HG02623 (cell line): ENCODE results near the gene HOXB4.
"Not testable (repeated sequence)": the region's sequence is repeated elsewhere in the genome, so short reads cannot be mapped to it uniquely, and the experiment has no call there.

ENCODE experiments used
- ATAC-seq: cut with Tn5 transposase; IDR thresholded peaks from one replicate; pipeline ENCODE4 v1.9.1; 2021; ENCODE audit warnings: moderate library complexity; ENCODE audit not compliant: unreplicated experiment

The HOXB4 gene

DNA sequence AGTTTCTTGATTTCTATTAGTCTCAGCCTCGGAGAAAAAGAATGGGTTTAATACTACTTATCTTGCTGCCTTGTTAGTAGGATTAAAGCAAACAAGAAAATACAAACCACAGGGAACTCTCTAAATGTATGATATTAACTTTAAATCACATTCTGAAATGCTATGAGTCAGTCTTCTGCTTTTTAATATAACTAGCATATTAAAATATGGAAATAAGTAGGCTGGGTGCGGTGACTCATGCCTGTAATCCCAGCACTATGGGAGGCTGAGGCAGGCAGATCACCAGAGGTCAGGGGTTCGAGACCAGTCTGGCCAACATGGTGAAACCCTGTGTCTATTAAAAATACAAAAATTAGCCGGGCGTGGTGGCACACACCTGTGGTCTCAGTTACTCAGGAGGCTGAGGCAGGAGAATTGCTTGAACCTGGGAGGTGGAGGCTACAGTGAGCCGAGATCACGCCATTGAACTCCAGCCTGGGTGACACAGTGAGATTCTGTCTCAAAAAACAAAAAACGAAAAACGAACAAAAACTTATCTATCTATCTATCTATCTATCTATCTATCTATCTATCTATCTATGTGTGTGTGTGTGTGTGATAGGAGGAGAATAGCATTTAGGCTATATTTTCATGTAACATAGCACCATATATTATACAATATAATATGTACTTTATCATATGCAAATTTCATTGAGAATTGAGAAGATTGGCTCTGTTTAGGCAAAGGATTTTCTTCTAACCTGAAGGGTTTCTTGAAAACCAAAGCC lies 42.2 kb downstream of the HOXB4 start:
- not testable (repeated sequence) for ATAC-seq

DNA sequence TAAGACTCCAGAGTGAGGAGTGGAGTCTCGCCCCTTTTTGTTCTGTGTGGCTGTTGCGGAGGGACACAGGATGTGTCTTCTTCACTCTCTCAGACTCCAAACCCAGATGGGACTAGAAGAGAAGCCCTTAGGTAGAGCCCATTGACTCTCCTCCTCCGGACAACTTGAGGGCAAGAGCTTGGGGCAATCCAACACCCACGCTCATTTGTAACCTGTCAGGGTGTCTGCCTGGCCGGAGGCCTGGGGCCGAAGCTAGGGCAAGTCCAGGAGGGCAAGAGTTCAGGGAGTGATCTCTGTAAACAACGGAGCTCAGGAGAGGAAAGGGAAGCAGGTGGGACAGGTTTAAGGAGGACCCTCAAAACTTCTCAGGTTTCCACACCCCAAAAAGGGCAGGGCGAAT lies 45.9 kb downstream of the HOXB4 start:
- no peak for ATAC-seq

DNA sequence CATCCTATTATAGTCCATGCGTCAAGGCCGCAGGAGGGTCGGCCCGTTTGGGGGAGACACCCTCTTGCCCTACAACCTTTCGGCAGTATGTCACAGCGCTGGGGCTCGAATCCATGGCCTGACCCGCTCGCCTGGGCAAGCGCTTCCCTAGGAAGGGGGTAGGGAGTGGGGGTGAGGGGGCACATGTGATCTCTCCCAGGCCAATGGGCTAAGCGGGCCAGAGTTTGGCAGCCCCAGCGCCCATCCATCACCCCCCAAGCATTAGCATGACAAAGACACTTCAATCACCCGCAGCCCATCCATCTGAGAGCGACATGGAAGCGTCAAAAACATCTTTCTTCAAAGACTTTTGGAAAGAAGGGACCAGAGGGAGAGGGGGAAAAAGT lies 47.3 kb downstream of the HOXB4 start, which contains the start of gene HOXB1:
HOXB1 (minus strand) TSS at position 125 of the 386 bp plus-strand sequence; CDS start at position 18, 107 bp downstream.
- ATAC-seq, result no peak

DNA sequence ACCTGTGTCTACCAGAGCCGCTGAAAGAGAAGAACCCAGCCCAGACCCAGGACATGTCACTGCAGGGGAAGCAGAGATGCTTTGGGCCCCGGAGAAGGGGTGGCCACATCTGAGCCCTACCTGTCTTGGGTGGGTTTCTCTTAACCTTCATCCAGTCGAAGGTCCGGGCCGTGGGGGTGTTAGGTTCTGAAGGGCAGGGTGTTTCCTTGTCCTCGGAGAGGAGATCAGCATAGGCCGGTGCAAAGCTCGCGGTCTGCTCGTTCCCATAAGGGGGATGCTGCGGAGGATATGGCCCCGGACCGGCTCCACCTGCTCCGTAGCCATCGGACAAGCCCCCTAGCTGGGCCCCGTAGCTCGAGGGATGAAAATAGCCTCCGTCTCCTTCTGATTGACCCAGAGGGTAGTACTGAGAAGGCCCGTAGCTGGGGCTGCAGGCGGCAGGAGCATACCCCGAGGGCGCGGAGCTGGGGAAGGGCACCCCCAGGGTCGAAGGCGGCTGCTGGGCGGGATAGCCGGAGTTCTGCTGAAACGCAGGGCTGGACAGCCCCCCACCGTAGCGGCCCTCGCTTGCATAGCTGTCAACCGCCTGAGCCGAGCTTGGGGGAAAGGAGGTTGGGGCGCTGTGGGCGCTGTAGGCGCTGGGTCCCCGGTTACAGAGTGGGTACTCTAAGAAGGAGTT lies 47.8 kb downstream of the HOXB4 start:
- ATAC-seq, result no peak

DNA sequence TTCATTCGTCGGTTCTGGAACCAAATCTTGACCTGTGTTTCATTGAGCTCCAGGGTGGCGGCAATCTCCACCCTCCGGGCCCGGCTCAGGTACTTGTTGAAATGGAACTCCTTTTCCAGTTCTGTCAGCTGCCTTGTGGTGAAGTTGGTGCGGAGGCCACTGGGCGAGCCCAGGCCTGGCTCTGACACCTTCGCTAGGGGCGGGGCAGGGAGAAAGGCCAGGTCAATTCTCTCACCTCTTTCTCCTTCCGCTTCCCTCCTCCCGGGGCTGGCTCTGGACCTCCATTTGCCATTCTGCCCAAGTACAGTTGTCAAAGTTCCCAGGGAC lies 48.5 kb downstream of the HOXB4 start:
- no peak for ATAC-seq

DNA sequence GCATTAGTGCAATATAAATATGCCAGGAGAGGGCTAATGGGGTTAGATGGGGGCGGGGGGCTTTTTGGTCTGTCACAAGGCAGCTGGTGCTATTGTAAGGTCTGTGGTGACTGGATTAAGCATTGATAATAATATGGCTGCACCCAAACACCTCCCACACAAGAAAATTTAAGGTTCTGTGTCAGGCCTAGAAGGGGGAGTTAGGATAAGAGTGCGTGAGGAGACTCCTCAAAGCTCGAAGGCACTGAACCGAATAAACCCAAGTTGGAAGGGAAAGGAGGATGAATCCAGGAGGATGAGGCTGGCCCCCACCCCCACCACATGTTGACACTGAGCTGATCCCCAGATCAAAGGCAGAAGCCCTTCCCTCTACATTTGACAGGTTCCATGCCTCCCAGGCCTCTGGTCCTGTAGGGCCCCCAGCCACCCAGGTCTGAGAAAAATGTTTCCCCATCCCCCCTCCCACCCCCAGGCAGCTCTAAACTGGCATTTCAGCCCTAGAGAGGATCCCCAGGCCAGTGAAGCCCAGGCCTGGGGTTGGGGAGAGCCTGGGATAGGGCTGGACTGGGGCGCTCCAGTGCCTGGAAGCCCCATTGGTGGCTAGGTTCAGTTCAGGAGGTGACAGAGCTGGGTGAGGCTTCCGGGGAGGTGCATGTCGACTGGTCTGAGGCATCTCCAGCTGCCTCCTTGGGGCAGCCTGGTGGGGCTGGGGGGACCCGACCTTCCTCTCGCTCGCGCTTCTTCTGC lies 49.0 kb downstream of the HOXB4 start:
- ATAC-seq, result no peak

DNA sequence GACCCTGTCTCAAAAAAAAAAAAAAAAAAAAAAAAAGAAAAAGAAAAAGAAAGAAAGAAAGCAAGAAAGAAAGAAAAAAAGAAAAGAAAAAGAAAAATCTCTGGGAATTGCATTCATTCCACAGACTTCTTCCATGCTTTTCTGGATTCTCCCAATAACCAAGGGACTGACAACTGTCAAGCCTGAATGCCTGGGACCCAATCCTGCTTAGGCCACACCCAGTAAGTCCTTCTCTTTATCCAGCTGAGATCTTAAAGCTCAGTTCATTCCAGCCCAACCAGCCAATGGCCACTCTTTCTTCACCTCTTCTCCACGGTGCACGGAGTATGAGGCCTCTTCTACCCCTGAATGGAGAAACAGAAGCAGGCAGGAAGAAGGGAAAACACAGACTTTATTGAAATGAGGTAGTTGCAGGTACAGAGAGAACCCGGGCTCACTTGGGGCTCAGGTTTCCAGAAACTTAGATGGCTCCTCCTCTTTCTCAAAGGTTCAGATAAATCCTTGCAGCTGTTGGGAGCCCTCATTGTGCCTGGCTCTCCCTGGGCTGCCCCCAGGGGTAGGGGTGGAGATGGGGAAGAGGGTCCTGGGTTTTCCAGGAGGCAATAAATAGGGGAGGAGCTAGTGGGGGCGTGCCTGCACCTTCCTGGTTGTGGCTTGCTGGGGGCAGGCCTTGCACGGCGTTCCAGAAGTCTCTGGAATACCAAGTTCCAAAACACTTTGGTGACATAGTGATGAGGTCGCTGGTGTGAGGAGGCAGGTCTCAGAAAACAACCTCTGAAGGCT lies 49.8 kb downstream of the HOXB4 start:
- no peak for ATAC-seq

DNA sequence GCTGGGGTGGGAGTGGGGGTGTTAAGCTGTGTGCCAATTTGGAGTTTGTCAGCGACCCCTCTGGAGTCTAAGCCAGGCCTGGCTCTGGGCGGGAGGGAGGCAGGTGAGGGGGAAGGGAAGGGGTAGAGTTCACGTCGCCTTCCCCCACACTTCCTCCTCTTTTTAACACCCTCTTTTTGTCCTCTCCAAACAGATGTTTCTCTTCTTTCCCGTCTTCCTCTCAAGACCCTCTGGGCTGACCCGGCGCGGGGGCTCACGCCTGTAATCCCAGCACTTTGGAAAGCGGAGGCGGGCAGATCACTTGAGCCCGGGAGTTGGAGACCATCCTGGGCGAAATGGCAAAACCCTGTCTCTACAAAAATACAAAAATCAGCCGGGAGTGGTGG lies 50.6 kb downstream of the HOXB4 start:
- no peak for ATAC-seq

DNA sequence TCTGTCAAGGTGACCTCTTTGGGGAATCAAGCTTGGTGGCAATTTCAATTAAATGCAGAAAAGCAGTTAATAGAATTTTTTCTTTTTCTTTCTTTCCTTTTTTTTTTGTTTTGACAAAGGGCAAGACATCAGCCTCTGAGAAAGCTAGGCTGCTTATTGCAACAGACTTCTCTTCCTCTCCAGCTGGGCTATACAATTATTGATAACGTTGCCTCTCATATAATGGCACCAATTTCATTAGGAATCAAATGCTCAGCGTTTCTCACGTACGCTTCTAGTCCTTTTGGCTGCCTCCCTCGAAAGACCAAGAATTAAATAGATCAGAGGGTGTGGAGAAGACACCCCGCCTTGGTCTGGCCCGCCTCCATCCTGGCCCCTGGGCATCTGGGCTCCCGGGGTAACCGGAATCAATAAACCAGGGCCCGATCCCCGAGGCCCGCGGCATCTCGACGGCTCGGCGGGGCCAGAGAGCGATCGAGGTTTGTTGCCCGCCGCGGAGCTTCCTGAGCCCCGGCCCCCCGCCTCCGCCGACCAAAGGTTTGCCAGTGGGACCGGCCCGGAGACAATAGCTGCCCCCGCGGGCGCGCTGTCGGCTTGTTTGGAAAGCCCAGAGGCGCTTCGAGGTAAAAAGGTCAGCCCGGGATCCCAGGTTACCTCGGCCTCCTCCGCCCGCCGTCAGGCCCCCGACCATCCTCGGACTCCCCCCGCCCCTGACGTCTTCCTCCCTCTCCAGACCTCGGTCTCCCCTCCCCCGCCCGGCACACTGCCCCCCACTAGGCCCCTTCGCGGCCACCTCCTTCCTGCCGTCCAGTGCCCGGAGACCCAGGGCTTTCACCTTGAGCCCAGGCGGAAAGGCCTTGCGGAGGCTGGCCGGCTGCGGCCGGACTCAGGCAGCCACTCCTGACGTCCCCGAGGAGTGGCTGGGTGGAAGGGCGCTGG lies 51.3 kb downstream of the HOXB4 start:
- ATAC-seq, result no peak
